ENCODE results near the gene BRICD5.
A peak's percentile ranks its signal among the peaks of the same experiment; 100 is the strongest.
"Not testable (repeated sequence)": the region's sequence is repeated elsewhere in the genome, so short reads cannot be mapped to it uniquely, and the experiment has no call there.

Gene BRICD5

DNA sequence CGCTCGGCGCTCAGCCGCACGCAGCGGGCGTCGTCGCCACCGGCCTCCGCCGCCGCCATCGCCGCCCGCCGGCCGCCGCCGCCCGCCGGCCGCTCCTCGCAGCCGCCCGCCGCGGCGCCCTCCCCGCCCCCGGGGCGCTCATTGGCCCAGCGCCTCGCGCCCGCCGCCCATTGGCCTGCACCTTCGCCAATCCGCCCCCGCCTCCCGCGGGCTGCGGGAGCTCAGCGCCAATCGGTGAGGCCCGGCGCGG is 4.0 kb upstream of the BRICD5 start, which contains the start of gene PGP:
Gene PGP, minus strand, starts transcription at position 122 of the 250 bp plus-strand sequence. Its CDS starts 63 bp downstream, at position 59.
- DNase-seq, result no peak

DNA sequence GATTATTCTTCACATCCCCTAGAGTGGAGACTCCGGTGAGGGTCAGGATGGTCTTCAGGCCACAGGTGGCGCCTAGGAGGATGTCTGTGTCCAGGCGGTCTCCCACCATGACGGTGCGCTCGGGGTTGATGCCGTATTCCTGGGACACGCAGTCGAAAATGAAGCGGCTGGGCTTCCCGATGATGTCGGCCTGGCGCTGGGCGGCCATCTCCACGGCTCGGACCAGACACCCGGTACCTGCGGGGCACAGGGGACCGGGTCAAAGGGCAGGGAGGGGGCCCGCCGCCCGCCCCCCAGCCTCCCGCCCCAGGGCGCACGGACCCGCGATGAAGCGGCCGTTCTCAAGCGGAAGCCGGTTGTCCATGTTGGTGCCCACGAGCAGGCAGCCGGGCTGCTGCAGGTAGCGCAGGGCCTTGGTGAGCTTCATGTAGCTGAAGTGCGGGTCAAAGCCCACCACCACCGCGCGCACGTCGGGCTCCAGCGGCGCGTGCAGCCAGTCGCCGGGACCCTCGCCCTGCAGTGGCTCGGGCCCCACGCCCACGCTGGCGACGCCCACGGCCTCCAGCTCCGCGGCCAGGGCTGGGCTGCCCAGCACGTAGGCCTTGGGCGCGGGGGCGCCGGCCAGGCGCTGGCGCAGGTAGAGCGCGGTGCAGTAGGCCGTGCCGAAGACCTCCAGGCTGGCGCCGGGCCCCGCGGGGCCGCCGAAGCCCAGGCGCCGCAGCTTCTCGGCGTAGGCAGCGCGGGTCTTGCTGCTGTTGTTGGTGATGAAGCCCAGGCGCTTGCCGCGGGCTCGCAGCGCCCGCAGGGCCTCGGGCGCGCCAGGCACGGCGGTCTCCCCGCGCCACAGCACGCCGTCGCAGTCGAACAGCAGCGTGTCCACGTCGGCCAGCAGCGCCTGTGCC is 3.4 kb upstream of the BRICD5 start:
- no peak for DNase-seq

DNA sequence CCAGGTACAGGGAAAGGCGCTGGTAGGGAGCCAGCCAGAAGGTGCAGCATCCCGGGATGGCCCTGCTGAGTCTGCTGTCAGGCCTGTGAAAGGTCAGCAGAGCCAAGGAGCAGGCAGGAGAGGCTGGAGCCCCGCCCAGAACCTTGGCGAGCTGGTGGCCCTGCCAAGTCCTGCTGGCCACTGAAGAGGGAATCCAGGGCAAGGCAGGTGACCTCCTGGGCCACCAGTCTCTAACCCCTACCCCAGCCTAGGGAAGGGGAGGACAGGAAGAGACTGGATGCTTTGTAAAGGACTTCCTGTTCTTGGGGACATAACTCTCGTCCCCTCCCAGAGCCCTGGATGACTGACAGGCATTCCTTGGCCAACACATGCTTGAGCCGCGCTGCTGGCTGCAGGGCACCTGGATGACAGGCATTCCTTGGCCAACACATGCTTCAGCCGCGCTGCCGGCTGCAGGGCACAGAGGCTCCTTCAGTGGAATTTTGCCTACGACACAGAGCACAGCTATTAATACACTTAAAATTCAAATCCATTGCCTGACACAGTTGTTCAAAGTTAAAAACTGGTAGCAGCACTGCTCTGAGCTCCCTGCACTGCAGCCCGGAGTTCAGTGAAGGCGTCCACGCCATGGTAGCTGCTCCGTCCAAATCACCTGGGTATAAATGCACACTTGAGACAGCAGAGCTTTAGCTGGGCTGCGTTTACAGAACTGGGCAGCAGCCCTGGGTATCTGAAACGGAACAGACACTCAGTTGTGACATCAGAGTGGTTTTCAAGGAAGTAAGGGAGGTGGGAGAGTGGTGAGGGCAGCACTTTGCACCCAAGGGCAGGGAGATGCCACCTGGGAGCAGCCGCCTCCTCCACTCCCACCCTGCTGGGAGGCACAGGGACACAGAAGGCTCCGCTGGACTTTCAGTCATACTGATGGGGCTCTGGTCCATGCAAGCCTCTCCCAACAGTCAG is 2.0 kb upstream of the BRICD5 start:
- DNase-seq, result no peak

DNA sequence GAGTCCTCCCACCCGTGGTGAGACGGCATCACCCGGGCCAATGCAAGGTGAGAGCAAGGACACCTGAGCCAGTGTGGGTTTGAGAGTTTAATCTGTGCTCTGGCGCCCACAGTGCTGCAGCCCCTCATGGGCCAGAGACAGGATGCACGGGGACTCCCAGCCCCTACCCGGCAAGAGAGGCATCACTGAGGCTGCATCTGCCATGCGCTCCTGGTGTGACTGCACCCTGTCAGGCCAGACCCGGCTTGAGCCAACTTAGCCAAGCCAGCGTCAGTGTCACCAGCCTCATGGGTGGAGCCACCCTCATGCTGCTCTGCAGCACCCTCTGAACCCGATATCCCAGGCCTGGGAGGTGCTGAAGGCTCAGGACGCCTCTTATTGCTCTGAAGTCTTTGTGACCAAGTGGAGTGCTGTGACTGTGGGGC is 1.3 kb upstream of the BRICD5 start:
- no peak for DNase-seq

DNA sequence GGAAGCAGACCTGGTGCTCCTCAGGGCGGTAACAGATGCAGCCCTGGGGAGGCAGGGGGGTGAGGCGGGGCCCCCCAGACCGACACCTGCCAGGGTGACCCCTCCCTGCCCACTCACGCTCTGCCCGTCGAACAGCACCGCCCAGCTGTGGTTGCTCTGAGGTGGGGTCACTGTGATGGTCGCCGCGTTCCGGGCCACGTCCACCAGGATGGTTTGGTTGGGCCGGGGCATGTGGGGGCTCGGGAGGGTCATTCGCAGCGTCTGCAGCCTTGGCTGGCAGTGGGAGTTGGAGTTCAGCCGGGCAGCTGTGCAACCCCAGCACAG is 692 bp downstream of the BRICD5 start:
- DNase-seq, result no peak

DNA sequence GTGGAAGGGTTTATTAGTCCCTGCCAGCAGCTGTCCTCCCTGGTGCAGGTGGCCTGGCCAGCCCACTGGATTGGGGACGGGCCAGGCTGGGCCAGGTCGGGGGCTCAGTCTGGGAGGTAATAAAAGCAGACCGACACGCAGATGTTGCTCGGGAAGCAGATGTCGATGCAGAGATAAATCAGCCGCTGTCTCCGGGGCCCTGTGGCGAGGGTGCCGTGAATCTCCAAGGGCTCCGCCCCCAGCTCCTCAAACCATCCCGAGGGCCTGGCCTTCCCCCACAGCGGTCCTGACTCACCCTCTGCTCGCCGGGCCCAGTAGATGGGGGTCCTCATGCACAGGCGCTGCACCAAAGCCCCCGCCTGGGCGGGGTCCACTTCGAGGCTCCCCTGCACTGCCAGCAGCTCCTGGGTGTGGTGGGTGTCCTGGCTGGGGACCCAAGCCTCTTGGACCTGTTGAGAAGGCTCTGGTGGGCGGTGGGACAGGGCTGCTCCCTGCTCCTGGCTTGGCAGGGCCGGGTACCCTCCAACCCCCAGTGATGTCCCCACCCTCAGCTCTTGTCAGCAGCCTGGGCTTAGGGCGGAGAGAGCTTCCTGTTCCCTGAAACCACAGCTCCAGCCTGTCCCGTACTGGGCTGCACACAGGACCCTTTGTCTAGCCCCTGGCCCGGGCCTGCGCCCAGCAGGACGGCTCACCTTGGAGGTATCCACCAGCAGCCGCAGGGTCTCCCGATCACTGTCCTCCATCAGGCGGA is 1.2 kb downstream of the BRICD5 start:
- DNase-seq, result no peak

DNA sequence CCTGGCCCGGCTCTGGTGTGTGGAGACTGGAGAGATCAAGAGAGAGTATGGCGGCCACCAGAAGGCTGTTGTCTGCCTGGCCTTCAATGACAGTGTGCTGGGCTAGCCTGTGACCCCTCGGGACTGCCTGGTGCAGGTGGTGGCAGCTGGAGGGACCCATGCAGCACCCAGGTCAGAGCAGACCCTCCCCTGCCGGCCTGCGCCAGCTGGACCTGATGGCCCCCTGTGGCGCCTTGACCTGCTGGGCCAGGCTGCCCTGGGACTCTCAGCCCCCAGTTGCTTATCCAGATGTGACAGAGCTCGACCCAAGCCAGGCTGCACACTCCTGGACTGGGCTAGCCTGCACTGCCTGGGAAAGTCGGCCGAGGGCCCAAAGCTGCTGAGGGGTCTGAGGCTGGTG is 1.9 kb downstream of the BRICD5 start:
- DNase-seq, result no peak

DNA sequence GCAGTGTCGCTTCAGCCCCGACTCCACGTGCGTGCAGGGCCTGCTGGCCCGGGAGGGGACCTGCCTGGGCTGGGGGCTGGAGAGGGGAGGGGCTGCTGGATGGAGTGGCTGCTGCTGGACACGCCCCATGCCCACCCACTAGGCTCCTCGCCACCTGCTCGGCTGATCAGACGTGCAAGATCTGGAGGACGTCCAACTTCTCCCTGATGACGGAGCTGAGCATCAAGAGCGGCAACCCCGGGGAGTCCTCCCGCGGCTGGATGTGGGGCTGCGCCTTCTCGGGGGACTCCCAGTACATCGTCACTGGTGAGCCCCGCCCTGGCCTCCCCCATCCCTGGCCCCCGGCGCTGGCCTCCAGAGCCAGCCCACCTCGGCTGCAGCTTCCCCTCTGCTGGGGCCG is 2.4 kb downstream of the BRICD5 start:
- DNase-seq, result no peak

DNA sequence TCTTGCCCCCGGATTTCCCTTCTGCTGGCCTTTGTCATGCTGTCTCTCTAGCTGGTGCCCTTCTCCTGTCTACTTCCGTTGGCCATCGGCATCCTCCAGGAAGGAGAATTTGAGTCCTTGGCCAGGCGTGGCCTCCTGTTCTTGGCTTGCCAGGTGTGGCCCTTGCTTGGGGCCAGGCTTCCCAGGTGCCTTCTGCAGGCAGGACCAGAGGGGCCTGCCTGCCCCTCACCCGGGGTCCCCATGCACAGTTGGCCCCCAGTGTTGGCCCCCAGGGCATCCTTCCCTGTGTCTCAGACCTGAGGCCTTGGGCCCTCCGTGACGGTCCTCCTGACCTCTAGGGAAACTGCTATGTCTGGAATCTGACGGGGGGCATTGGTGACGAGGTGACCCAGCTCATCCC is 2.8 kb downstream of the BRICD5 start:
- no peak for DNase-seq

DNA sequence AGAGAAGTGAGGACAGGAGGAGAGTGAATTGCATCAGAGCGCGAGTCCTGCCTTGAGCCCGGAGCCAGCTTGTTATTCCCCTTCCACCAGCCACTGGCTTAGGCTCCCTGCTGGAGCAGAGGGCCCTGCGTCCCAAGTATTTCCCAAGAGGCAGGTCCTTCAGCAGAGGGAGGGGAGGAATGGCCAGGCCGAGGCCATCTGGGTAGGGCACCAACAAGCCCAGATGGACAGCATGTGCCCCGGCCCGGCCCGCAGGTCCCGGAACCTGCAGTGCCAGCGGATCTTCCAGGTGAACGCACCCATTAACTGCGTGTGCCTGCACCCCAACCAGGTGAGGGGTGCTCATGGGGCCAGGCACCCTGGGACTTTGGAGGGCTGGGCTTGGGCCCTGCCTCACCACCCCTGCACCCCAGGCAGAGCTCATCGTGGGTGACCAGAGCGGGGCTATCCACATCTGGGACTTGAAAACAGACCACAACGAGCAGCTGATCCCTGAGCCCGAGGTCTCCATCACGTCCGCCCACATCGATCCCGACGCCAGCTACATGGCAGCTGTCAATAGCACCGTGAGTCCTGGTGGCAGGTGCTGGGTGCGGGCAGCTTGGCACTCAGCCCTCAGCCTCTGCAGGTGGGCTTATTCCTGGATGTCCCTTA is 3.8 kb downstream of the BRICD5 start:
- no peak for DNase-seq

DNA sequence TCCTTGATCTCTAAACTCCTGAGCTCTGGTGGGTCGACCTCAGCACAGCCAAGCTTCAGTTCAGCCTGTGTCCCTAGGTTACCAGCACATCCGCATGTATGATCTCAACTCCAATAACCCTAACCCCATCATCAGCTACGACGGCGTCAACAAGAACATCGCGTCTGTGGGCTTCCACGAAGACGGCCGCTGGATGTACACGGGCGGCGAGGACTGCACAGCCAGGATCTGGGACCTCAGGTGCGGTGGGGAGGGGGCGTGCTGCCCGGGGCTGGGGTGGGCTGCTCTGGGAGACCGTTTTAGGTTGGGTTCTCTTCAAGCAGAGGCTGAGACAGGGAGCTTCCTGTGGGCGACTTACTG is 4.3 kb downstream of the BRICD5 start:
- no peak for DNase-seq

DNA sequence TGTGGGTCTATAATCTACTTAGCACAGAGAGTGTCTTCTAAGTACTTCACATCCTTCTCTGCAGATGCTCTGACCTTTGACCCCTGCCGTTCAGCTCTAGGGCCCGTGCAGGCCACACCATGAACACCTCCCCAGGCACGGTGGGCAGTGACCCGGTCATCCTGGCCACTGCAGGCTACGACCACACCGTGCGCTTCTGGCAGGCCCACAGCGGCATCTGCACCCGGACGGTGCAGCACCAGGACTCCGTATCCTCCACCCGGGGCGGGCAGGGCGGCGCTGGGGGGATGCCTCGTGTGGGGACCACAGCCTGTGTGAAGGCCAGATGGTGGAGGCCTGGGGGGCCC is 4.7 kb downstream of the BRICD5 start:
- peak in 1 of 2 experiments; percentile 50 for DNase-seq

DNA sequence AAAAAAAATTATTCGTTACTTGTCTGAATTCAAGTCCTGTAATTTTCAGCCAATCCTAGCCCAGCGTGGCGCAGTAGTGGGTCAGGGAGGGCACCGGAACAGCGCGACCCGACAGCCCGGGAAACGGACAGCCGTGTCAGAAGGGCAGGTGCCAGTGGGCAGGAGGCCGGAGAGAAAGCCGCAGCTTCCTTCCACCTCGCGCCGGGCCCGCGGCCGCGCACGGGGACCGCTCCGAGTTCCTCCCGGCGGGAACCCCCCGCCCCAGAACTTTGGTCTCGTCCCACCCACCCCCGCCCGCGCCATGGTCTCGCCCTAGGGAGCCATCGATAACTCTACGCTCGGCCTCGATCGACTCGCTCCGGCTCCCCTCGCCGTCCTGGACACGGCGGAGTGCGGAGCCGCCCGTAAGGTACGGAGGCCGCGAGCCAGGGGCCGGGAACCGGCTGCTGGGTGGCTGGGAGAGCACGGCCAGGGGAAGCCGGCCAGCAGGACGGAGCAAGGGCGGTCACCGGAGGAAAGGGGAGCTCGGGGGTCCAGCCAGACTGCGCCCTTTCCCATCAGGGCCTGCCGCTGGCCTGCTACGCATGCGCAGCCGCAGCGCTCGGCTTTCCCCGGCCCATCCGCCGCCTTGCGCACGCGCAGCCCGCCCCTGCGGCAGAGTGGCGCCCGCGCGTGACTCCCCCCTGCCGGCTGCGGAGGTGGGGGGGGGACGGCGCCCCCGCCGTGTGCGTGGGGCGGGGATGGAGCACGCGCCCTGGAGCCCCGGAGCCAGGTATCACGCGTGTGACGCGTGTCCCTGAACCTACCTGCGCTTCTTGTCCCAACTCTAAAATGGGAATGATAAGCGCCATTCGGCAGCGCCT is 5.3 kb downstream of the BRICD5 start, which contains the start of gene MLST8:
Gene MLST8, plus strand, starts transcription at position 351 of the 863 bp plus-strand sequence. CDS start 632 bp downstream, outside the sequence.
- peak; percentile 37 to 68 for DNase-seq

DNA sequence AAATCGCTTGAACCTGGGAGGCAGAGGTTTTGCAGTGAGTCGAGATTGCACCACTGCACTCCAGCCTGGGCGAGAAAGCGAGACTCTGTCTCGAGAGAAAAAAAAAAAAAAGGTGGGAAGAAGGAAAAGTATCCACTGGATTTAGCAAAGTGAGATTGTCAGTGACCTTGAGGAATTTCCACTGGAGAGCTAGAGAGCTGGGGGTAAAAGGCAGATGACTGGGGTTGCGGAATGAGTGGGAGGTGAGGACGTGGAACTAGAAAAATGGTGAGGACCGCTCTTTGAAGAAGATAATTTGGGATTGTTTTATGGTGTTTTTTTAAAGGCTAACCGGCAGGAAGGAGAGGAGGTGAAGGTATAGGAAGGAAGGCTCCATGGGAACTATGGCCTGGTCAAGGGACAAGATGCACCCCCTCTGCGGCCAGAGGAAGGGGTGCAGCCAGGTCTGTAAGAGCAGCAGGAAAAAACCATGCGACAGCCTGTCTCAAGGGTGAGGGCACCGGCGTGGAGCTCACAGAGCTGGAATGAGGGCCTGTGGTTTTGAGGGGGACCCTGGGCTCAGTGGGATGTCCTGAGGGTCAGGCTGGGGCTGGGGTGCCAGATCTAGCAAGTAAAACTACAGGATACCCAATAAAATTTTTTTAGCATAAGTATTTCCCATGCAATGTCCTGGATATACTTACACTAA is 6.1 kb downstream of the BRICD5 start:
- no peak for DNase-seq

DNA sequence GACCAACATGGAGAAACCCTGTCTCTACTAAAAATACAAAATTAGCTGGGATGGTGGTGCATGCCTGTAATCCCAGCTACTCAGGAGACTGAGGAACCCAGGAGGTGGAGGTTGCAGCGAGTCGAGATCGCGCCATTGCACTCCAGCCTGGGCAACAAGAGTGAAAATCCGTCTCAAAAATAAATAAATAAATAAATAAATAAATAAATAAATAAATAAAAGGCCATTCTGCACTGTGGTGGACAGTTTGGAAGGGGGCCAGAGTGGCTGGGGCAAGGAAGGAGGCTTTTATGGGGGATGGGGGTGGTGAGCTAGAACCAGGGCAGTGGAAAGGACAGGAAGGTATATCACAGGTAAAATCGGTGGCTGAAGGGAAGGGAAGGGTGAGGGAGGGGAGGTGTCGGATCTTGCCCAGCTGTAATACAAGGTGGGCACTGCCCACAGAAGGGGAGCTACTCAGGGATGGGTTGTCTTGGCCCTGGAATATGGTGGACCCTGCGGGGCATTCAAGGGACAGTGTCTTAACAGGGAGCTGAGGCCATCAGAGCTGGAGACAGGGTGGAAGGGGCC is 7.5 kb downstream of the BRICD5 start:
- not testable (repeated sequence) for DNase-seq

DNA sequence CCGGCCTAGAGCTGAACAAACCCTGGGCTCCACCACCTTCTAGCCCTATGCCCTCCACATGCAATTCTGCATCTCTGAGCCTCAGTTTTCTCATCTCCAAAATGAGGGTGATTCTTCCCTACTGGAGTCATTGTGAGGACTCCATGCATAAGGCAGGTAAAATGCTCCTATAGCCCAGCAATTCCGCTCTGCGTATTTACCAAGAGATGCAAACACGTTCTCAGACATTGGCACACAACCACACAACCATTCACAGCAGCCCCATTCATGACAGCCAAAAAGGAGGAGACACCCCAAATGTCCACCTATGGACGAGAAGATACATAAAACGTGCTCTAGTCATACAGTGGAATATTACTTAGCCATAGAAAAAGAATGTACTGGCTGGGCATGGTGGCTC is 10.3 kb downstream of the BRICD5 start:
- DNase-seq, result no peak

DNA sequence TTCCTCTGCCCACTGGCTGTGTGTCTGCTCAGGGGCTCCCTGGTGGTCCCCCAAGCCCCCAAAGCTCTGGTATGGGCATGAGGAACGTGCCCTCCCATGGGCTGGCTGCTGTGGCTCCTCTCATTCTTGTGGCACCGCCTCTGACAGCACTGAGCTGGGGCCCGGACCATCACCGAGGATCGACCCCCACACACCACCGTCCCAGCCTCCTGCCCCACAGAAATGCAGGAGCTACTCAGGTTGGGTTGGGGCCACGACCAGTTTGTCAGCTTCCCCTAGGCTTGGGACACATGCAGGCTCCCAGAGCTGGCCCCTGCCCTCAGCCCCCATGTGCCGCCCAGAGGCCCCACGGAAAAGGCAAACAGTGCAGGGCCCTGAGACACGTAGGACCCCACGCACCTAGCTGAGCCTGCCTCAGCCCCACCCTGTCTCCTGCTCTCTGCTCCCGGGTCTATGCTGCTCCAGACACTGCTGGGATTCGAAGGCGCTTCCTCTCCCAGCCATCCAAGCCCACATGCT is 11.0 kb downstream of the BRICD5 start:
- no peak for DNase-seq

DNA sequence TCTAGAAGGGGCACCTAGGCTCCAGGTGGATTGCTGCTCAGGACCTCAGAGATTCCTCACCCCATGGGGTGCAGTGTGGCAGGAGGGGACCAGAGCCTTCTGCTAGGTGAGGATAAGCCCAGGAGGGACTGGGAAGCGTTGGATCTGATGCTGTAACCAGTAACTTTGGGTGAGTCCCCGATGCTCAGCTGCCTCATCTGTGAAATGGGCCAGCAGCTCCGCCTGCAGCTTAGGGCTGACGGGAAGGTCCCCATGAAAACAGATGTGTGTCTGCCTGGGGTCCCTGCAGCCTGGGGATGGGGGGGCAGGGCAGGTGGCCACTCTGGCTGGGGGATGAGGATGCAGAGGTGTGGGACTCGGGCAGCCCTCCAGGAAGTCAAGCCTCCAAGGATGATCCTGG is 11.6 kb downstream of the BRICD5 start:
- no peak for DNase-seq

DNA sequence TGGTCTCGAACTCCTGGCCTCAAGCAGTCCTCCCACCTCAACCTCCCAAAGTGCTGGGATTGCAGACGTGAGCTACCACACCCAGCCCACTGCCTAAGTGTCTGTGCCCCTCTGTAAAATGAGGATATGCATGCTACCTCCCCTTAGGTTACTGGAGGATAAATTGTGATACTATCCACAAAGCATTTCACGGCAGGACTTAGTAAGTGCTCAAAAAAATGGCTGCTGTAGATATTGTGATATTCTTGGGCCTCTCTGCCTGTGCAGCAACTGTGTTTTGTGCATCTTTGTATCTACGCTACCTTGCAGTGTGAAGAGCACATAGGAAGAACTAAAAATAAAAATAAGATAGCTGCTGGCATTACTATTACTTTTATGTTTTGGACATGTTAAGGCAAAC is 12.4 kb downstream of the BRICD5 start:
- DNase-seq, result no peak

DNA sequence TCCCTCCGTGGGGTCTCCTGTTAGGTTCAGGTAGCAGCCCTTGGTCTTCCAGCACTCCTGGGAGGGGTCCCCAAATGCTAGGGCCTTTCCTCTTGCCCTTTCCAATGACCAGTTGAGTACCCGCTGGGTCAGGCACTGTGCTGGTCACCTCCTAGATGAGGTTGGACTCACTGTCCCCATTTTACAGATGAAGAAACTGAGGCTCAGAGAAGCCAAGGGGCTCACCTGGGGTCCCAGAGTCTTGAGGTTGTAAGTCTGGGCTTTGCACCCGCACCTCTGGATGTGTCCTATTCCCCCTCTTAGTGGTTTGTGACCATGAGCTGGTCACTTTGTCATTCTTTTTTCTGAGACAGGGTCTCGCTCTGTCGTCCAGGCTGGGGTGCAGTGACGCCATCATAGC is 12.9 kb downstream of the BRICD5 start:
- DNase-seq, result no peak
